Upper lobe of left lung (tissue), 6 donors: ENCODE measurements around the gene ODAD2. TPM values are rescaled to one million over a fixed set of nuclear protein-coding genes. Genes with fewer than 3 reads are reported as not detected.

Source experiments
- ATAC-seq, 2 donors: fragments of 200-7000 bp; cut with Tn5 transposase; one replicate each; pipeline ENCODE4 v1.9.1; 2022; ENCODE audit warnings: mild to moderate bottlenecking in 2 of 2, moderate library complexity in 2 of 2; ENCODE audit not compliant: low FRiP score in 2 of 2
- DNase-seq, 2 donors: peaks; one replicate each; pipeline ENCODE4 v3.0.0-alpha.2; 2019 to 2020
- H3K27ac ChIP-seq, 4 donors: fragments of 200-600 bp; sonication (generic); one replicate each; pipeline ENCODE4 v1.5.1; 2016 to 2019
- H3K27me3 ChIP-seq, 4 donors: fragments of 200-600 bp; sonication (generic); one replicate each; pipeline ENCODE4 v1.5.1; 2017 to 2019
- H3K36me3 ChIP-seq, 4 donors: fragments of 200-600 bp; sonication (generic); one replicate each; pipeline ENCODE4 v1.5.1; 2016 to 2019
- H3K4me1 ChIP-seq, 4 donors: fragments of 200-600 bp; sonication (generic); one replicate each; pipeline ENCODE4 v1.5.1; 2018 to 2019
- H3K4me3 ChIP-seq, 4 donors: fragments of 200-600 bp; sonication (generic); one replicate each; pipeline ENCODE4 v1.5.1; 2017 to 2019; ENCODE audit warnings: mild to moderate bottlenecking in 2 of 4, moderate library complexity in 1 of 4
- H3K9me3 ChIP-seq, 4 donors: fragments of 200-600 bp; sonication (generic); one replicate each; pipeline ENCODE4 v1.5.1; 2018 to 2019
- CTCF ChIP-seq, 6 experiments: fragments of 450-650 bp in 4 of 6; fragments of 200-600 bp in 2 of 6; sonication (generic) in 2 of 6; IDR thresholded peaks; one replicate each; pipeline ENCODE4 v1.5.1; 2016 to 2019; ENCODE audit warnings: antibody characterized with exemption in 6 of 6
- EP300 ChIP-seq, 4 donors: sonication (generic); formaldehyde crosslinking; IDR thresholded peaks; one replicate each; pipeline ENCODE4 v1.5.1; 2017; ENCODE audit warnings: antibody characterized with exemption in 4 of 4, control low read depth in 2 of 4
- POLR2A ChIP-seq, 4 donors: fragments of 450-650 bp; IDR thresholded peaks; one replicate each; pipeline ENCODE4 v1.5.1; 2016 to 2017; ENCODE audit warnings: antibody characterized with exemption in 4 of 4, mild to moderate bottlenecking in 2 of 4
- POLR2AphosphoS5 ChIP-seq, 2 donors: sonication (generic); formaldehyde crosslinking; IDR thresholded peaks; one replicate each; pipeline ENCODE4 v1.5.1; 2017; ENCODE audit warnings: antibody characterized with exemption in 2 of 2
- WGBS, 2 donors: methylation state at CpG; one replicate each; pipeline ENCODE4 v1.1.5; 2017 to 2018; 5-methylcytosine and 5-hydroxymethylcytosine counted together
- total RNA-seq, 6 donors: library from RNA; depleted of rRNA in 4 of 6; stranded (reverse); fragments of >200 nt in 4 of 6; gene quantifications; one replicate each; pipeline versions ENCODE4 v1.1.0 to v1.2.1, GENCODE V29; 2016 to 2021
- donor health status: DM: no; HTN: no; CAD: no; lungs with moderate emphysema.
- donor health status: DM: no; HTN: yes; CAD: no; lungs with severe emphysema.

The ODAD2 gene
- total RNA-seq, 6 donors from 2014 or later: 0.43 to 19.3 (median 3.5) TPM

GRCh38 chr10:27815261-27815660 lies 183.6 kb downstream of the ODAD2 start:
- Histone ChIP-seq H3K27ac (no peak overlapping the region), H3K27me3 (no peaks in the 10 kb centered on the region), H3K4me1 (peaks cover 0 to 7% (median 5%) of the 10 kb centered on the region in 4 donors), H3K4me3 (no peak overlapping the region), H3K36me3 (no peaks in the 10 kb centered on the region), H3K9me3 (no peaks in the 10 kb centered on the region)
- TF ChIP-seq POLR2AphosphoS5 (IDR thresholded peaks at IDR 0.05) (no peak), EP300 (IDR thresholded peaks at IDR 0.05) (no peak), CTCF (IDR thresholded peaks at IDR 0.05) (no peak), POLR2A (IDR thresholded peaks at IDR 0.05) (no peak)
- WGBS, 2 donors: 77 to 78% methylated on average over 3 of the region's 3 CpGs
- ATAC-seq (no peak), DNase-seq (no peak)

GRCh38 chr10:27805180-27805579 lies 193.7 kb downstream of the ODAD2 start:
- no peaks in the 10 kb centered on the region for H3K36me3 ChIP-seq
- ATAC-seq (no peak), DNase-seq (no peak)
- no peak overlapping the region for H3K27ac ChIP-seq
- H3K4me3 ChIP-seq: no peak overlapping the region
- H3K9me3 ChIP-seq: no peaks in the 10 kb centered on the region
- WGBS, 2 donors: 72 to 79% methylated on average over 4 of the region's 4 CpGs
- no peaks in the 10 kb centered on the region for H3K4me1 ChIP-seq
- TF ChIP-seq POLR2A (IDR thresholded peaks at IDR 0.05): no peak
- TF ChIP-seq EP300 (IDR thresholded peaks at IDR 0.05): no peak
- no peak for TF ChIP-seq CTCF (IDR thresholded peaks at IDR 0.05)
- no peak for TF ChIP-seq POLR2AphosphoS5 (IDR thresholded peaks at IDR 0.05)
- no peaks in the 10 kb centered on the region for H3K27me3 ChIP-seq

- TF ChIP-seq EP300 (IDR thresholded peaks at IDR 0.05): no peak
- H3K9me3 ChIP-seq: no peaks in the 10 kb centered on the region
- no peak for DNase-seq
- no peak for ATAC-seq
- H3K4me1 ChIP-seq: no peaks in the 10 kb centered on the region
- H3K27me3 ChIP-seq: no peaks in the 10 kb centered on the region
- H3K27ac ChIP-seq: no peak overlapping the region
- H3K36me3 ChIP-seq: no peaks in the 10 kb centered on the region
- no peak overlapping the region for H3K4me3 ChIP-seq
- WGBS, 2 donors: 79 to 84% methylated on average over 7 of the region's 7 CpGs
Observed at GRCh38 chr10:27804136-27804535, 194.7 kb downstream of the ODAD2 start.

GRCh38 chr10:27801171-27801785 lies 197.6 kb downstream of the ODAD2 start:
- TF ChIP-seq EP300 (IDR thresholded peaks at IDR 0.05) (no peak), POLR2A (IDR thresholded peaks at IDR 0.05) (no peak), POLR2AphosphoS5 (IDR thresholded peaks at IDR 0.05) (no peak), CTCF (IDR thresholded peaks at IDR 0.05) (no peak)
- Histone ChIP-seq H3K4me1 (no peaks in the 10 kb centered on the region), H3K4me3 (no peak overlapping the region), H3K36me3 (no peaks in the 10 kb centered on the region), H3K27ac (no peak overlapping the region), H3K27me3 (no peaks in the 10 kb centered on the region), H3K9me3 (no peaks in the 10 kb centered on the region)
- ATAC-seq: no peak
- 87% methylated on average over 3 of the region's 3 CpGs for WGBS, 2 donors
- DNase-seq: no peak

GRCh38 chr10:27799046-27799445 lies 199.8 kb downstream of the ODAD2 start:
- H3K9me3 ChIP-seq: no peaks in the 10 kb centered on the region
- WGBS, 2 donors: 68 to 71% methylated on average over 3 of the region's 3 CpGs
- H3K4me3 ChIP-seq: no peak overlapping the region
- no peaks in the 10 kb centered on the region for H3K4me1 ChIP-seq
- ATAC-seq (no peak), DNase-seq (no peak)
- no peaks in the 10 kb centered on the region for H3K27me3 ChIP-seq
- TF ChIP-seq POLR2A (IDR thresholded peaks at IDR 0.05) (no peak), EP300 (IDR thresholded peaks at IDR 0.05) (no peak)
- H3K27ac ChIP-seq: no peak overlapping the region
- no peaks in the 10 kb centered on the region for H3K36me3 ChIP-seq

GRCh38 chr10:27794157-27794556 lies 204.7 kb downstream of the ODAD2 start:
- no peaks in the 10 kb centered on the region for H3K9me3 ChIP-seq
- H3K27me3 ChIP-seq: no peaks in the 10 kb centered on the region
- no peak for TF ChIP-seq CTCF (IDR thresholded peaks at IDR 0.05)
- TF ChIP-seq EP300 (IDR thresholded peaks at IDR 0.05): no peak
- TF ChIP-seq POLR2A (IDR thresholded peaks at IDR 0.05): no peak
- TF ChIP-seq POLR2AphosphoS5 (IDR thresholded peaks at IDR 0.05): no peak
- H3K4me3 ChIP-seq: no peak overlapping the region
- DNase-seq (no peak), ATAC-seq (no peak)
- no peaks in the 10 kb centered on the region for H3K36me3 ChIP-seq
- WGBS, 2 donors: 58 to 67% methylated on average over 1 of the region's 1 CpG
- no peak overlapping the region for H3K27ac ChIP-seq
- H3K4me1 ChIP-seq: no peaks in the 10 kb centered on the region
